ENCODE results near the gene STRA6.

STRA6 gene

GRCh38 chr15:74226761-74227540, 24.4 kb upstream of the STRA6 start:
- no peak for DNase-seq (ENCODE audit: low spot score)

GRCh38 chr15:74225928-74226327, 23.3 kb upstream of the STRA6 start:
- no peak for DNase-seq (ENCODE audit: low spot score)

- DNase-seq (ENCODE audit: low spot score): no peak
Observed at GRCh38 chr15:74222240-74223119, 19.9 kb upstream of the STRA6 start.

- DNase-seq (ENCODE audit: low spot score): no peak
Observed at GRCh38 chr15:74221399-74222239, 19.0 kb upstream of the STRA6 start.

- no peak for DNase-seq (ENCODE audit: low spot score)
Observed at GRCh38 chr15:74220475-74221248, 18.1 kb upstream of the STRA6 start.

- no peak for DNase-seq (ENCODE audit: low spot score)
Observed at GRCh38 chr15:74217907-74218885, 15.6 kb upstream of the STRA6 start.

- no peak for DNase-seq (ENCODE audit: low spot score)
Observed at GRCh38 chr15:74216949-74217348, 14.4 kb upstream of the STRA6 start.

- DNase-seq (ENCODE audit: low spot score): no peak
Observed at GRCh38 chr15:74215958-74216357, 13.4 kb upstream of the STRA6 start.

GRCh38 chr15:74214324-74215021, 11.9 kb upstream of the STRA6 start:
- DNase-seq (ENCODE audit: low spot score): no peak

- DNase-seq (ENCODE audit: low spot score): no peak
Observed at GRCh38 chr15:74213858-74214284, 11.3 kb upstream of the STRA6 start.

- DNase-seq (ENCODE audit: low spot score): no peak
Observed at GRCh38 chr15:74212494-74212893, 9.9 kb upstream of the STRA6 start.

- DNase-seq (ENCODE audit: low spot score): no peak
Observed at GRCh38 chr15:74211656-74212055, 9.1 kb upstream of the STRA6 start.

- DNase-seq (ENCODE audit: low spot score): no peak
Observed at GRCh38 chr15:74210729-74211128, 8.1 kb upstream of the STRA6 start.

GRCh38 chr15:74209997-74210671, 7.5 kb upstream of the STRA6 start:
- peak; percentile 80 for DNase-seq (ENCODE audit: low spot score)

- DNase-seq (ENCODE audit: low spot score): no peak
Observed at GRCh38 chr15:74209560-74209958, 7.0 kb upstream of the STRA6 start.

GRCh38 chr15:74208901-74209559, 6.4 kb upstream of the STRA6 start:
- no peak for DNase-seq (ENCODE audit: low spot score)

- no peak for DNase-seq (ENCODE audit: low spot score)
Observed at GRCh38 chr15:74208496-74208895, 5.9 kb upstream of the STRA6 start.

GRCh38 chr15:74207652-74208440, 5.3 kb upstream of the STRA6 start:
- DNase-seq (ENCODE audit: low spot score): no peak
